ENCODE results near the gene GNG7.
"Not testable (repeated sequence)": the region's sequence is repeated elsewhere in the genome, so short reads cannot be mapped to it uniquely, and the experiment has no call there.

The GNG7 gene

GRCh38 chr19:2639999-2640398 is 62.5 kb downstream of the GNG7 start:
- no peak for DNase-seq

GRCh38 chr19:2638417-2638940 is 64.0 kb downstream of the GNG7 start:
- DNase-seq: no peak

GRCh38 chr19:2636897-2637683 is 65.4 kb downstream of the GNG7 start:
- DNase-seq: peak in 1 of 2 donors; percentile 63

DNA sequence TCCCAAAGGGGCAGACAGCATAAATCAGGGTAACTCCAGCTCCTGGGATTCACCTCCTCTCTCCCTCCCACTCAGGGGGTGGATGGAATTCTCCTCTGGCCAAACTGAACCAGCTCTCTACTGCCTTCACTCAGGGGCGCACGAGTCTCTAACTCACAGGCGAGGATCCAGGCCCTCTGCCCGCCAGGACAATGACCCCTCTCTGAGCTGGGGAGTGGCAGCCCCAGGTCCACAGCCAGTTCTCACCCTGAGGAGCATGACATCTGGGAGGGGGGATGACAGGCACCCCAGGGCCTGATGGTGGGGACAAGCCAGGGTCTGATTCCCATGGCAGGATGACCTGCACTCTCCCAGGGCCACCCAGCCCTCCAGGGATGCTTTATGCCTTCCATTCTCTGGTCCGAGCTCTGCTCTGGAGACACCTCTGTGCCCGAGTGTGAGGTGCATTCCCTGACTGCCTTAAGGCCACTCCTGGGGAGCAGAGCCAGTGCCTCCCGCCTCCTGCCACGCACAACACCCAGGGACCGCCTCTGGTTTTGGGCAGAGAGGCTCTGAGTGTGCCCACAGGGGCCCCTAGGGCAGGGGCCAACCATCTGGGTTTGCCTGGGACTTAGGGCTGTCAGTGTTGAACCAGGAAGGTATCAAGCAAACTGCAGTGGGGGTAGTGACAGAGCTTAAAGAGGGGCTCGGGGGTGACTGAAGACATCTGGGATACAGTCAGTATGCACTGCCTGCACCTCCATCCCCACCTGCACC is 66.2 kb downstream of the GNG7 start:
- DNase-seq: no peak

GRCh38 chr19:2634960-2635359 is 67.5 kb downstream of the GNG7 start:
- DNase-seq: no peak

- DNase-seq: peak in 1 of 2 donors; percentile 56
These were observed 68.1 kb downstream of the GNG7 start for GRCh38 chr19:2634228-2634951.

- no peak for DNase-seq
These were observed 68.8 kb downstream of the GNG7 start for GRCh38 chr19:2633693-2634075.

- peak; percentile 68 to 69 for DNase-seq
These were observed 71.2 kb downstream of the GNG7 start for GRCh38 chr19:2631213-2631821.

DNA sequence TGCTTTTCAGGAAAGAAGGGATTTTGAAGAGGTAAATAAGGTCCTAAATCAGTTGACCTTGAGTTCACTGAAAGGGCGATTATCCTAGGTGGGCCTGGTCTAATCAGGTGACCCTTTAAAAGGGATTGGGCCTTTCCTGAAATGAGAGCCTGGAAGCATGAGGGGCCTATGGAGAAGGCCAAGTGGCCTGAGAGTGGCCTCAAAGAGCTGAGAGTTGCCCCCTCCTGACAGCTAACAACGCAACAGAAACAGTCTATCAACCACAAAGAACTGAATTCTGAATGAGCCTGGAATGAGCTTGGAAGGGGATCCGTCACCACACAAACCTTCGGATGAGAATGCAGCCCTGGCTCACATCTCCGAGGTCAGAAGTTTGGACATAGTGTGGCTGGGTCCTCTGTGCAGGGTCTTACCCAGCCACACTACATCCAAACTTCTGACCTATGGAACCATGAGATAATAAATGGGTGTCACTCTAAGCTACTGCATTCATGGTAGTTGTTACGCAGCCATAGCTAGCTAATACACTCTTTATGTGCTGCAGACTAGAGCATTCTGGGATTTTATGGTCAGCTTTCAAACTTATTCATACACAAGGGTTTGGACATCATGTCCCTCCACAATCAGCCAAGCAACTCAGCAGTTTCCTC is 72.0 kb downstream of the GNG7 start:
- no peak for DNase-seq

- peak; percentile 86 to 92 for DNase-seq
These were observed 72.8 kb downstream of the GNG7 start for GRCh38 chr19:2629491-2630351.

DNA sequence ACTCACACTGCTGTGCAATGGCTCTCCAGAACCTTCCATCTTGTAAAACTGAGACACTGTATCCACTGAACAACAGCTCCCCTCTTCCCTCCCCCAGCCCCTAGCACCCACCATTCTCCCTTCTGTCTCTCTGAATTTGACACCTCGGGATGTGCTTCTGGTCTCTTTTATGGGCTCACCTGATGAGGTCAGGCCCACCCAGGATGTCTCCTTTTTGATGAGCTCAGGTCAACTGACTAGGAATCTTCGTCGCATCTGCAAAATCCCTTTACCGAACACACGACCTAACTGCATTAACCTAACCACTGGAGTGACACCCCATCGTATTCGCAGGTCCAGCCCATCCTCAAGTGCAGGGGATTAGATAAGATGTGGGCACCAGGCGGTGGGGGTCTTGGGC is 73.9 kb downstream of the GNG7 start:
- no peak for DNase-seq

DNA sequence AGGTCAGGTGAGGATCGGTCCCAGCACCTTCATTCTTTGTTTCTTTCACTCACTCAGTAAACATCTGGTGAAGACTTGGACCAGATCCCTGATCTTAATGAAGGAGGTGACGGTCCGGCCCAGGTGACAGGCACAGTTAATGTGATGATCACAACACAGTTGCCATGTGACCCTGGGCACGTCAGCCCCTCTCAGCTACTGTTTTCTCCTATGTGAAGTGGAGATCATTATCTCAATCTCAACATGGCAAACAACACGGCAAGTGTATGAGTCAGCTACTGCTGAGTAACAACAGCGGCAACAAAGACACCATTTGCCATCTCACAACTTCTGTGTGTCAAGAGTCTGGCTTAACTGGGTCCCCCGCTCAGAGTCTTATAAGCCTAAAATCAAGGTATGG is 74.6 kb downstream of the GNG7 start:
- no peak for DNase-seq

DNA sequence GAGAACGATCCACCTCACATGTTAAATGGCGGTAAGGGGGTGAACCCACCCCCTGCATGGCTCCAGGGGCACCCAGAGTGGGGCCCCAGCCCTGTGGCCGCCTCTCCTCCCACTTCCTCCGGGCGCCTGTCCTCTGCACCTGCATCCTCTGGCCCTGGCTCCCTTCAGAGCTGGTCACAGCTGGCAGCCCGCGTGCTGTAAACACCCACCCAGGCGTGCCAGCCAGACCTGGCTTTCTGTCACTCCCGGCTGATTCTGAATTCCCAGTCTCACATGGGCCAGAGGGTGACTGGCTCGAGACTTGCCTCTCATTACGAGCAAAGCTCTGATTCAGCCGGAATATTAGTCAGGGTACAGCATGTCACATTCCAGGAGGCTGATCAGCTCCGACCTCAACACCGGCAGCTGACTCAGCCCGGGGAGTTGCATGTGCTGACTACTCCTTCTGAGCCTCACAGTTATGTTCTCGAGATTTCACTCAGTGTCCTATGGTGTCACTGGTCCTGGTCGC is 75.1 kb downstream of the GNG7 start:
- peak; percentile 67 to 79 for DNase-seq

- DNase-seq: peak; percentile 68 to 71
These were observed 77.1 kb downstream of the GNG7 start for GRCh38 chr19:2625434-2625833.

DNA sequence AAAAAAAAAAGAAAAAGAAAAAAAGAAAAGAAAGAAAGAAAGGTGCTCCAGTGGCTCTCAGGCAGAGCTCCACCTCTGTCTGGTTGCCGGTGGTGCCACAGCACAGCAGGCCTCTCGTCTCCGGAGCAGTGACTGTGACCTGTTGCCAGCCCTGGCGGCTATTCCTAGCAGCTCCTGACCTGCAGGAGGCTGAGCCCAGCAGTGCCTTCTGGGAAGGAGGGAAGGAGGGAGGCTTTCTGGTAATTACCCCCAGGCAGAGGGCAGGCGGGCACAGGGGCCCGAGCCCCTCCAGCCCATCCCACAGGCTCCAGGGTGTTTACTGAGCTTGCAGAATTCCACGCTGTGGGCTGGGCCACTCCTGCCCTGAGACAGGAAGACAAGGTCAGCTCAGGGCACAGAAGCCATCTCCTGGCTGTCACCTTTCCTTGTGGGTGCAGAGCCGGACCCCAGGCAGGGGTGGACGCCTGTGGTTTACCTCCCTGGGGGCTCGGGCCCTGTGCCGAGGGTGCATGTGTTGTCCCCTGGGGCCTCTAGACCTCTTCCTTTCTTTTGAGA is 77.9 kb downstream of the GNG7 start:
- no peak for DNase-seq

GRCh38 chr19:2623798-2624197 is 78.7 kb downstream of the GNG7 start:
- no peak for DNase-seq

- DNase-seq: not testable (repeated sequence)
These were observed 80.0 kb downstream of the GNG7 start for GRCh38 chr19:2622371-2622961.

DNA sequence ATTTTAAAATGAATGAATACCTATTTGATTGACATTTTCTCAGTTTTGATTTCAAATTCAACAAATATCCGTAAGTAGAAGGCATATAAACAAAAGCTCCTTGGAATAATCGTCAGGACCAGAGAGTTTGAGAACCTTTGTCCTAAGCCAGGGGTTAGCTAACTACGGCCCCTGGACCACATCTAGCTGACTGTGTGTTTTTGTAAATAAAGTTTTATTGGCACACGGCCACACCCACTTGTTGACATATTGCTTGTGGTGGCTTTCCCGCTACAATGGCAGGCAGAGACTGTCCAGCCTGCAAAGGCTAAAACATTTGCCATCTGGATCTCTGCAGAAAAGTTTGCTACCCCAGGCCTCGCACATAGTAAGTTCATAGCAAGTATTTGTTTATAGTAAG is 83.4 kb downstream of the GNG7 start:
- DNase-seq: peak in 1 of 2 donors; percentile 25

DNA sequence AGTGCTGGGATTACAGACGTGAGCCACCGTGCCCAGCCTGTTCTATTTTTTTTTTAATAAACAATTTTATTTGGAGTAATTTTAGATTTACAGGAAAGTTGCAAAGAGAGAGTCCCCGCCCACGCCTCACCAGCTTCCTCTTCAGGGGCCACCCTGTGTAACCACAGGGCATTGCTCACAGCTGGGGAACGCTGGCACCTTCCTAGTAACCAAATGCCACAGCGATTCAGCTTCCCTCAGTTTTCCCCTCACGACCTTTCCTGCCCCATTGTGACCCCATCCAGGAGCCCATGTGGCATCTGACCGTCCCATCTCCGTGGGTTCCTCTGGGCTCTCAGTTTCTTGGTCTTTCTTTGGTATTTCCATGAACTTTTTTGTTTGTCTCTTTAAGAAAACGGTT is 83.9 kb downstream of the GNG7 start:
- DNase-seq: peak; percentile 96 to 97

Data from inflammatory macrophage treated with lipopolysaccharide for 1 hour (primary cell).